ENCODE results near the gene RAD54L. TPM values are rescaled to one million over a fixed set of nuclear protein-coding genes. Genes with fewer than 3 reads are reported as not detected.

The RAD54L gene
- total RNA-seq, 1 experiment from 2014 or later = 28.9 TPM

DNA sequence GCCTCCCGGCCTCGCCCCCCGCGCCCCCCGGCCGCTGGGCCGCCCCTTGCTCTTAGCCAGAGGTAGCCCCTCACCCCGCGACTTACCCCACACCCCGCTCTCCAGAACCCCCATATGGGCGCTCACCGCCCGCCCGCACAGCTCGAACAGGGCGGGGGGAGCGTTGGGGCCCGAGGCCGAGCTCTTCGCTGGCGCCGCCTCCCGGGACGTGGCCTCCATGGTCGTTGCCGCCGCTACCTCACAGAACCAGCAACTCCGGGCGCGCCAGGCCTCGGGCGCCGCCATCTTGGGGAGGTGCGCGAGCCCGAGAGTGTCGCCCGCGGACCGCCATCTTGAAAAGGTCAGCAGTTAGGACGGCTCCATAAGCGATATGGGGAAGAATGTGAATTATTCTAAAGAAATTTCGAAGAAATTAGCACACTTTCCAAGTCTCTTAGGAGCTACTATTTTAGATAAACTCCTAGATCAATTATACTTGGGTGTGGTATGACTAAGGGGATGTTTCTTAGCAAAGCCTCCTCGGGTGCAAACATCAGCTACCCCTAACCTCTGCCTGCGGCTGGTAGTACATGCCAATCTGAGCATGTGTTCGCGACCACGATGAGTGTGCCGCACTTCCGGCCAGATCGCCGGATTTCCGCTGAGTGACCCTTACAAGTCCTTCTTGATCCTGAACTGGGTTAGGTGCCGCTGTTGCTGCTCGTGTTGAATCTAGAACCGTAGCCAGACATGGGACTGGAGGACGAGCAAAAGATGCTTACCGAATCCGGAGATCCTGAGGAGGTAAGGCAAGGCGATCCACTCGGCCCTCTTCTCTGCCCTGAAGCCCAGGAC is 55.7 kb downstream of the RAD54L start, which contains the start of the genes LRRC41 and UQCRH:
Gene LRRC41 (minus strand): TSS at position 579 of the 834 bp plus-strand sequence. CDS start 294 bp downstream, at position 285.
Gene UQCRH (plus strand): TSS at position 661 of the 834 bp plus-strand sequence. CDS start 69 bp downstream, at position 730.
- BruUV-seq (replicated peaks) = no TSS peak
- RAD21 ChIA-PET (ENCODE audit: low non-redundant PET in 1 of 2, low total read pairs in 2 of 2, uncharacterized antibody in 2 of 2, unreplicated experiment in 2 of 2) = interaction anchor here (0.6 kb wide), 3 partner anchors 37 to 213 kb away, joined by 3 to 8 read pairs (median 5); no protein-coding TSS in a partner anchor
- H3K9ac ChIP-seq (ENCODE audit: low read length) = peak within 1 kb of the TSS; percentile 87
- H3K79me2 ChIP-seq (ENCODE audit: insufficient read depth, low read length) = peaks cover 98% of the 10 kb centered on the region
- no peaks in the 10 kb centered on the region for H3K27me3 ChIP-seq (ENCODE audit: insufficient read depth, low read length)
- peak within 1 kb of the TSS; percentile 81 to 92 for H3K4me3 ChIP-seq (replicated peaks in 1 of 2; ENCODE audit: low read depth in 1 of 2, low read length in 2 of 2)
- ATAC-seq (peak; percentile 82), DNase-seq (ENCODE audit: low read depth, low spot score) (peak; percentile 97)
- peaks cover 7 to 19% of the 10 kb centered on the region in 2 experiments; a peak in 3 of 4 replicates for H3K4me1 ChIP-seq (ENCODE audit: control insufficient read depth in 1 of 2, insufficient read depth in 2 of 2, low read length in 2 of 2)
- peak within 1 kb of the TSS; percentile 94 for H3K27ac ChIP-seq (ENCODE audit: low read depth, low read length)
- POLR2A ChIA-PET = interaction anchor here (0.7 to 1.6 kb wide), 3 partner anchors 13 to 37 kb away, joined by 3 to 6 read pairs (median 3); partner anchors contain the start of gene NSUN4
- peak within 1 kb of the TSS; percentile 62 for H2AFZ ChIP-seq (ENCODE audit: low read depth, low read length, poor library complexity, severe bottlenecking)
- H3K9me3 ChIP-seq (ENCODE audit: control insufficient read depth in 1 of 2, insufficient read depth in 1 of 2, low read depth in 1 of 2, low read length in 2 of 2) = no peaks in the 10 kb centered on the region
- intact Hi-C loops (cut with micrococcal nuclease) = loop anchor here (2.0 kb wide), 1 partner anchor 38 kb away; the partner anchor contains the start of gene NSUN4
- peak within 1 kb of the TSS; percentile 87 for H3K4me2 ChIP-seq (ENCODE audit: low read length)
- H4K20me1 ChIP-seq (ENCODE audit: insufficient read depth) = peaks cover 8% of the 10 kb centered on the region; the same call in 1 of the 2 replicates
- H3K9me2 ChIP-seq (ENCODE audit: insufficient read depth) = no peaks in the 10 kb centered on the region
- CTCF ChIA-PET = interaction anchor here (1.6 kb wide), 1 partner anchor 45 kb away, joined by 7 read pairs; no protein-coding TSS in a partner anchor
- H3K36me3 ChIP-seq (ENCODE audit: control insufficient read depth in 1 of 2, insufficient read depth in 2 of 2, low read length in 2 of 2) = peaks cover 6 to 14% of the 10 kb centered on the region in 2 experiments; a peak in 2 of 4 replicates
- TF ChIP-seq, protein P1, sequence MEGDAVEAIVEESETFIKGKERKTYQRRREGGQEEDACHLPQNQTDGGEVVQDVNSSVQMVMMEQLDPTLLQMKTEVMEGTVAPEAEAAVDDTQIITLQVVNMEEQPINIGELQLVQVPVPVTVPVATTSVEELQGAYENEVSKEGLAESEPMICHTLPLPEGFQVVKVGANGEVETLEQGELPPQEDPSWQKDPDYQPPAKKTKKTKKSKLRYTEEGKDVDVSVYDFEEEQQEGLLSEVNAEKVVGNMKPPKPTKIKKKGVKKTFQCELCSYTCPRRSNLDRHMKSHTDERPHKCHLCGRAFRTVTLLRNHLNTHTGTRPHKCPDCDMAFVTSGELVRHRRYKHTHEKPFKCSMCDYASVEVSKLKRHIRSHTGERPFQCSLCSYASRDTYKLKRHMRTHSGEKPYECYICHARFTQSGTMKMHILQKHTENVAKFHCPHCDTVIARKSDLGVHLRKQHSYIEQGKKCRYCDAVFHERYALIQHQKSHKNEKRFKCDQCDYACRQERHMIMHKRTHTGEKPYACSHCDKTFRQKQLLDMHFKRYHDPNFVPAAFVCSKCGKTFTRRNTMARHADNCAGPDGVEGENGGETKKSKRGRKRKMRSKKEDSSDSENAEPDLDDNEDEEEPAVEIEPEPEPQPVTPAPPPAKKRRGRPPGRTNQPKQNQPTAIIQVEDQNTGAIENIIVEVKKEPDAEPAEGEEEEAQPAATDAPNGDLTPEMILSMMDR (IDR thresholded peaks at IDR 0.05 in 2 of 3, conservative IDR thresholded peaks at IDR 0.05 in 1 of 3; ENCODE audit: borderline replicate concordance in 1 of 3, insufficient read depth in 1 of 3, low read depth in 2 of 3, low read length in 2 of 3) = 0 out of 6 replicates have a peak, but pooled peaks of 1 of the 3 experiments have one; percentile 6
- TF ChIP-seq TCF7L2 (IDR thresholded peaks at IDR 0.05; ENCODE audit: borderline replicate concordance, extremely low read depth, insufficient read depth, insufficient read length) (peak; percentile 35), YY1 (IDR thresholded peaks at IDR 0.05; ENCODE audit: extremely low read depth, insufficient replicate concordance, low read depth, low read length) (peak; percentile 100), EZH2phosphoT487 (IDR thresholded peaks at IDR 0.05; ENCODE audit: borderline replicate concordance) (no peak), POLR2AphosphoS5 (IDR thresholded peaks at IDR 0.05; ENCODE audit: low read depth, low read length) (peak; percentile 76), RAD21 (IDR thresholded peaks at IDR 0.05; ENCODE audit: low read depth) (no peak), POLR2A (IDR thresholded peaks at IDR 0.05; ENCODE audit: borderline replicate concordance, extremely low read depth, insufficient read depth, insufficient read length) (peak; percentile 78), SIN3A (IDR thresholded peaks at IDR 0.05; ENCODE audit: low read depth) (peak; percentile 60; the same call in 1 of the 2 replicates), SP1 (IDR thresholded peaks at IDR 0.05; ENCODE audit: low read depth) (peak; percentile 89), CBX3 (IDR thresholded peaks at IDR 0.05; ENCODE audit: low read depth) (no peak), ZFX (IDR thresholded peaks at IDR 0.05) (peak; percentile 58; the same call in 1 of the 2 replicates), FOSL1 (IDR thresholded peaks at IDR 0.05; ENCODE audit: low read depth) (peak; percentile 57), EGR1 (IDR thresholded peaks at IDR 0.05; ENCODE audit: low read depth) (peak; percentile 95), EZH2 (IDR thresholded peaks at IDR 0.05) (no peak)
- TF ChIP-seq, protein P2, sequence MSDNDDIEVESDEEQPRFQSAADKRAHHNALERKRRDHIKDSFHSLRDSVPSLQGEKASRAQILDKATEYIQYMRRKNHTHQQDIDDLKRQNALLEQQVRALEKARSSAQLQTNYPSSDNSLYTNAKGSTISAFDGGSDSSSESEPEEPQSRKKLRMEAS (IDR thresholded peaks at IDR 0.05) = peak; percentile 93
- TF ChIP-seq, protein P3, sequence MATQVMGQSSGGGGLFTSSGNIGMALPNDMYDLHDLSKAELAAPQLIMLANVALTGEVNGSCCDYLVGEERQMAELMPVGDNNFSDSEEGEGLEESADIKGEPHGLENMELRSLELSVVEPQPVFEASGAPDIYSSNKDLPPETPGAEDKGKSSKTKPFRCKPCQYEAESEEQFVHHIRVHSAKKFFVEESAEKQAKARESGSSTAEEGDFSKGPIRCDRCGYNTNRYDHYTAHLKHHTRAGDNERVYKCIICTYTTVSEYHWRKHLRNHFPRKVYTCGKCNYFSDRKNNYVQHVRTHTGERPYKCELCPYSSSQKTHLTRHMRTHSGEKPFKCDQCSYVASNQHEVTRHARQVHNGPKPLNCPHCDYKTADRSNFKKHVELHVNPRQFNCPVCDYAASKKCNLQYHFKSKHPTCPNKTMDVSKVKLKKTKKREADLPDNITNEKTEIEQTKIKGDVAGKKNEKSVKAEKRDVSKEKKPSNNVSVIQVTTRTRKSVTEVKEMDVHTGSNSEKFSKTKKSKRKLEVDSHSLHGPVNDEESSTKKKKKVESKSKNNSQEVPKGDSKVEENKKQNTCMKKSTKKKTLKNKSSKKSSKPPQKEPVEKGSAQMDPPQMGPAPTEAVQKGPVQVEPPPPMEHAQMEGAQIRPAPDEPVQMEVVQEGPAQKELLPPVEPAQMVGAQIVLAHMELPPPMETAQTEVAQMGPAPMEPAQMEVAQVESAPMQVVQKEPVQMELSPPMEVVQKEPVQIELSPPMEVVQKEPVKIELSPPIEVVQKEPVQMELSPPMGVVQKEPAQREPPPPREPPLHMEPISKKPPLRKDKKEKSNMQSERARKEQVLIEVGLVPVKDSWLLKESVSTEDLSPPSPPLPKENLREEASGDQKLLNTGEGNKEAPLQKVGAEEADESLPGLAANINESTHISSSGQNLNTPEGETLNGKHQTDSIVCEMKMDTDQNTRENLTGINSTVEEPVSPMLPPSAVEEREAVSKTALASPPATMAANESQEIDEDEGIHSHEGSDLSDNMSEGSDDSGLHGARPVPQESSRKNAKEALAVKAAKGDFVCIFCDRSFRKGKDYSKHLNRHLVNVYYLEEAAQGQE (IDR thresholded peaks at IDR 0.05; ENCODE audit: low read depth) = no peak
- TF ChIP-seq, protein P4, sequence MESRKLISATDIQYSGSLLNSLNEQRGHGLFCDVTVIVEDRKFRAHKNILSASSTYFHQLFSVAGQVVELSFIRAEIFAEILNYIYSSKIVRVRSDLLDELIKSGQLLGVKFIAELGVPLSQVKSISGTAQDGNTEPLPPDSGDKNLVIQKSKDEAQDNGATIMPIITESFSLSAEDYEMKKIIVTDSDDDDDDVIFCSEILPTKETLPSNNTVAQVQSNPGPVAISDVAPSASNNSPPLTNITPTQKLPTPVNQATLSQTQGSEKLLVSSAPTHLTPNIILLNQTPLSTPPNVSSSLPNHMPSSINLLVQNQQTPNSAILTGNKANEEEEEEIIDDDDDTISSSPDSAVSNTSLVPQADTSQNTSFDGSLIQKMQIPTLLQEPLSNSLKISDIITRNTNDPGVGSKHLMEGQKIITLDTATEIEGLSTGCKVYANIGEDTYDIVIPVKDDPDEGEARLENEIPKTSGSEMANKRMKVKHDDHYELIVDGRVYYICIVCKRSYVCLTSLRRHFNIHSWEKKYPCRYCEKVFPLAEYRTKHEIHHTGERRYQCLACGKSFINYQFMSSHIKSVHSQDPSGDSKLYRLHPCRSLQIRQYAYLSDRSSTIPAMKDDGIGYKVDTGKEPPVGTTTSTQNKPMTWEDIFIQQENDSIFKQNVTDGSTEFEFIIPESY (IDR thresholded peaks at IDR 0.05; ENCODE audit: extremely low read depth, insufficient replicate concordance, low read length) = no peak

Data from HCT116 (cell line).